NCI-H1105 (cell line): Measurements from ENCODE around the gene WASF2.
A peak's percentile ranks its signal among the peaks of the same experiment; 100 is the strongest.
"Not testable (repeated sequence)": the region's sequence is repeated elsewhere in the genome, so short reads cannot be mapped to it uniquely, and the experiment has no call there.

Experiments
- DNase-seq: peaks from one replicate; lab custom pipeline; 2025; lab: John Stamatoyannopoulos, UW

Gene WASF2

GRCh38 chr1:27418326-27419185 is 71.4 kb downstream of the WASF2 start:
- DNase-seq = no peak

- no peak for DNase-seq
These were observed 72.3 kb downstream of the WASF2 start for GRCh38 chr1:27417713-27418112.

- DNase-seq = peak; percentile 66
These were observed 73.4 kb downstream of the WASF2 start for GRCh38 chr1:27416387-27417111.

DNA sequence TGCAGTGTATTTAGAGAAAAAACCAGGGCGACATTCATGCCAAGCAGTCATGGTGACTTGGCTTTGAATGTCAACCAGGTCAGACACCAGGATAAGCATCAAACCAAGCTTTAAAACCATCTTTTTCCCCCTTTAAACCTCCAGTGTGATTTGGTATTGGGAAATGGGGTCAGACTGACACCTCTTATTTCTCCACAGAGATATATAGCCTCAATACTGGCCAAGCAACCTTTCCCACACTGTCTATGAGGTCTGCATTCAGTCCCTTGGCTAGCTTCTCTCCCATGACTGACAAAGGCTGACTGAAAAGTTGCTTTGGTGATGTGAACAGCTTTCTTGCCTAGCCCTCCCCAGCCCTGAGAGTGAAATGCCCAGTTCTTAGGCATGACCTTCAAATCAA is 75.9 kb downstream of the WASF2 start:
- DNase-seq = no peak

GRCh38 chr1:27413004-27413403 is 77.0 kb downstream of the WASF2 start:
- DNase-seq = no peak

DNA sequence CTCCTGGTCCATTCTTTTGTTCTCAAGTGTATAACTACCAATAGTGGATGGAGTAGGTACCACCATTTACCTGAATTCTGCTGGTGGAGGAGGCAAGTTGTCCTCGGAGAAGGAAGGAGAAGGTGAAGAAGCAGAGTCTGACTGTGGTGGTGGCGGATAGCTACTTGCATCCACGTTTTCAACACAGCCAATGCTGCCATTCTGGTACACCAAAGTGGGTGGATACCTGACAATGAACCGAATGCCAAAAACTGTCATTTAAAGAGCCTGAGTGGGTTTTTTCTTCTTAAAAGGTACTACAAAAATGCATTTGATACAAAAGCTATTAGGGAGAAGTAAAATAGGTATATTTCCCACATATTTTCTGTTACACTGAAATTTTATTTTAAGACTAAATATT is 77.5 kb downstream of the WASF2 start:
- no peak for DNase-seq

- DNase-seq = no peak
These were observed 79.3 kb downstream of the WASF2 start for GRCh38 chr1:27410709-27411108.

DNA sequence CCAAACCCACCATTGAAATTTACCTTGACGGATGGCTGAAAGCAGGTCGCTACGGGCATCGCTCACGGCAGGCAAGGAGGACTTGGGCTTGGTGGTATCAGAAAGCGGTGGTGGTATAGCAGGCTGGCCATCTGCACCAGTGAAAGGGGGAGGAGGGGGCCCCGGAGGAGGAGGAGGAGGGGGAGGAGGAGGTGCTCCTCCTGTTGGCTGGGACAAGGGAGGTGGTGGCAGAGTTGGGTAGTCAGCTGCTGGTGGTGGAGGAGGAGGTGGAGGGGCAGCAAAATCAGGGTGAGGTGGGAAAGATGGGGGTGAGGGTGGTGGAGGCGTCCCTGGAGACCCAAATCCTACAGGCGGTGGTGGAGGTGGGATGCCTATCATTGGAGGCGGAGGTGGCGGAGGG is 80.3 kb downstream of the WASF2 start:
- DNase-seq = no peak

GRCh38 chr1:27408151-27408550 is 81.8 kb downstream of the WASF2 start:
- DNase-seq = no peak

DNA sequence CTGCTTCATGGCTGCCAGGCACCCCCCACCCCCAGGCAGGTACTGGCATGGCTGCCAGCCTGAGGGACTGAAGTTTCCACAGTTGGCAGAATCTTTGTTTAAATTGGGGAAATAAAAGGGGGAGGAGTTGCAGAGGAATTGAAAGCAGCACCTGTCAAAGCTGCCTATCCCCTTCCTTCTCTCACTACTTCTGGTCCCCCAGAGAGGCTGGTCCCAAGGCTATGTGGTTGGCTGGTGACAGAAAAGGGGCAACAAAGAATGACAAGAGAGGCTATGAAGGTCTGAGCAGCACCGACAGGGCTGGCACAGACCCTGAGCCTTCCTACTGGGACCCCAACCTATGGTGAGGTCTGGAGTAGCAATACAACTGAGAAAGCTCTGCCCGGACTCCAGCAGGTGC is 83.2 kb downstream of the WASF2 start:
- DNase-seq = not testable (repeated sequence)

GRCh38 chr1:27406362-27406680 is 83.6 kb downstream of the WASF2 start:
- DNase-seq = no peak

GRCh38 chr1:27405598-27406361 is 84.2 kb downstream of the WASF2 start:
- not testable (repeated sequence) for DNase-seq

DNA sequence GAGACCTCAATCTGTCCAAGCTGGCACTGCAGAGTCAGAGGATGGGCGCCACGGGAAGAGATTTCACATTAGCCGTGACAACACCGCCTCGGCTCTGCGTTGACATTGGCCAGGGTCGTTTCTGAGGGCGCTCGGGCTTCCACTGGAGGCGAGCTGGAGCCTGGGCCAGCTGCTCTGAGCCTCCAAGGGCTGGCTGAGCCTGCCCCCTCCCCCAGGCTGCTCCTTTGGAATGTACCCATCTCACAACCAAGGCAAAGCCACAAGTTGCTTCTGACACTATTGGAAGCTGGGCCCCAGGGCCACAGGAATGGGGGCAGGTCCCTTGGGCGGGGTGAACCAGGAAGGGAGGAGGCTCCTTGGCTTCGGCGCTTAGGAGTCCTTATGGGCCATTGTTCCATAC is 84.9 kb downstream of the WASF2 start:
- no peak for DNase-seq

GRCh38 chr1:27403931-27404330 is 86.0 kb downstream of the WASF2 start:
- DNase-seq = no peak

GRCh38 chr1:27403065-27403726 is 86.8 kb downstream of the WASF2 start:
- DNase-seq = no peak

DNA sequence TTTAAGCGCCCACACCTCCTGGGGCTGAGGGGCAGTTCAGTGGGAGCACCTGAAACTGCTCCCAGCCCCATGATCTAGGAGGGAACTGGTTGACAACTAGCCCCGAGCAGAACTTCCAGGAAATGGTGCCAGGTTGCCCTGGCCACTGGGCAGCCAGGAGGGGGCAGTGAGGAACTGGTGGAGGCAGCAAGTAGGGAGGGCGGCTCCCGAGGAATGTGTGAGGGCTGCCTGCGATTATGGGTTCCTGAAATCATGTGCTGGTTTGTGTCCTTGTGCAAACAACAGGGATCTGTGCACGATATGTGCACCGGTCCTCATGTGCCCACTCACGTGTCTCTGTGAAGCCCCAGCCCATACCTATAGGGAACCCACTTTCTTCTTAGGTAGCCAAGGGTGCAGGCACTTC is 87.6 kb downstream of the WASF2 start:
- DNase-seq = no peak

DNA sequence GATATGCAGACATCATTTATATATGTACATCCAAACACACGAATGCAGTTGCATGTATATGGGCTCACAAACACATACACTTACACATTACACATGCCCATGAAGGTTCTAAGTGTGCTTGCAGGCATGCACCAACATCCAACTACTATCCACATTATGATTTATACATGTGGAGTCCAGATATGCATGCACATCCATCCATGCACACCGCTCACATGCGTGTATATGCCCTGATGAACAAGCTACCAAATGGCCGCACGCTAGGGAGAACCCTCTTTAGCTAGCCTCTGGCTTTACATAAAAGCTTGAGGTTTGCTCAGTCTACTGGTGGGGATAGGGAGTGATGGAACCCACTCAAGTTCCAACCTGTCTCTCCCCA is 89.0 kb downstream of the WASF2 start:
- no peak for DNase-seq

GRCh38 chr1:27400082-27400962 is 89.6 kb downstream of the WASF2 start:
- no peak for DNase-seq

- no peak for DNase-seq
These were observed 90.5 kb downstream of the WASF2 start for GRCh38 chr1:27399251-27400025.

DNA sequence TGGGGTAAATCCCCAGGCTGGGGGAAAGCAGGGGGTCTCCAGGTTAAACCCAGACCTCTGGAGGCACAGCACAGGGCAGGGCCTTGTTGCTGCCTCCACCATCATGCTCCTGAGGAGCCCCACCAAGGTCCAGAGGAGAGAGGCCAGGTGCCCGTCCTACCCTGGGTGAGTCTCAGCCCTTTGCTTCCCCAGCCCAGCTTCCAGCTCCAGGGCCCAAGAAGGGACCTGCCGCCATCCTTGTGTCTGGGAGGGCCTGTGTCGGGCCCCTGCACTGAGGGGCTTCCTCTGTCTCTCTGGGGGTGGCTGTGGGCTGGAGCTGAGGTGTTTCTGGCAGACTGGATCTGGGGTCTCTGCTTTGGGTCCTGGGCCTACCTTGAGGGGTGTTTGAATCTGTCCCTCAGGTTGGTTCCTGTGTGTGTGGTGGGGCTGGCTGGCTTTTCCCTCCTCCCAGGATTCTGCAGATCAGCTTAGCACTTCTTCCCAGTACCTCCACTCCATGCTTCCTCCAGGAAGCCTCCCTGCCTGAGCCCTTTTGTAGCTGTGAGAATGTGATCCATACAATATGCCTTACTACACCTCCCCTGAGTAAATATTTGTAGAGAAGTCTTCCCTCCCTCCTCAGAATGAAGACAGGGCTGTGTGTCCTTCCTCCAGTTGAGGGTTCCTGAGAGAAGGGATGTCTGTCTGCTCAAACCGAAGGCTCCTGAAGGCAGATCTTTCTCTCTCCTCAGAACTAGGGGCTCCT is 91.4 kb downstream of the WASF2 start:
- DNase-seq = no peak
